AG09319 (cell line): ENCODE results near the gene STAB1.

ENCODE experiments used
- DNase-seq: peaks from one replicate; pipeline ENCODE4 v3.0.0-alpha.2; 2010; ENCODE audit warnings: low read depth; ENCODE audit errors: extremely low read depth
- CTCF ChIP-seq: IDR thresholded peaks from 2 replicates; pipeline ENCODE4 v1.5.1; 2011; ENCODE audit warnings: low read depth, mild to moderate bottlenecking, inconsistent platforms, low read length, moderate library complexity

STAB1 gene

GRCh38 chr3:52451237-52452083 lies 43.7 kb upstream of the STAB1 start:
- no peak for DNase-seq
- TF ChIP-seq CTCF = no peak

GRCh38 chr3:52452126-52452525 lies 43.0 kb upstream of the STAB1 start:
- TF ChIP-seq CTCF = no peak
- no peak for DNase-seq

GRCh38 chr3:52452570-52453221 lies 42.4 kb upstream of the STAB1 start:
- no peak for DNase-seq
- no peak for TF ChIP-seq CTCF

- no peak for TF ChIP-seq CTCF
- no peak for DNase-seq
Observed at GRCh38 chr3:52453496-52454249, 41.5 kb upstream of the STAB1 start, which contains the start of gene TNNC1. Gene TNNC1, minus strand, starts transcription at chr3:52454041. Its CDS starts 26 bp downstream, at chr3:52454015.

- DNase-seq = no peak
- no peak for TF ChIP-seq CTCF
Observed at GRCh38 chr3:52454250-52454937, 40.7 kb upstream of the STAB1 start.

- no peak for DNase-seq
- TF ChIP-seq CTCF = no peak
Observed at GRCh38 chr3:52454938-52455282, 40.2 kb upstream of the STAB1 start.
